ENCODE results near the gene KCNQ5.

- TF ChIP-seq NBN (IDR thresholded peaks at IDR 0.05) (no peak), MXI1 (IDR thresholded peaks at IDR 0.05; ENCODE audit: low read depth, low read length) (no peak), CHD1 (IDR thresholded peaks at IDR 0.05; ENCODE audit: low read depth, low read length) (no peak), BACH1 (IDR thresholded peaks at IDR 0.05; ENCODE audit: borderline replicate concordance) (no peak), EZH2 (IDR thresholded peaks at IDR 0.05; ENCODE audit: borderline replicate concordance, control insufficient read depth, low read depth, low read length) (no peak), CTCF (IDR thresholded peaks at IDR 0.05 in 2 of 3, conservative IDR thresholded peaks at IDR 0.05 in 1 of 3; ENCODE audit: control insufficient read depth in 2 of 3, extremely low read depth in 1 of 3, insufficient read depth in 1 of 3, low read depth in 3 of 3, low read length in 3 of 3) (no peak), GABPA (IDR thresholded peaks at IDR 0.05; ENCODE audit: low read depth) (no peak), POLR2A (IDR thresholded peaks at IDR 0.05; ENCODE audit: low read depth, low read length) (no peak), NRF1 (conservative IDR thresholded peaks at IDR 0.05; ENCODE audit: low read depth, low read length) (no peak), EP300 (IDR thresholded peaks at IDR 0.05; ENCODE audit: borderline replicate concordance in 1 of 2, control insufficient read depth in 1 of 2, low read depth in 2 of 2, low read length in 2 of 2) (no peak), CBX3 (IDR thresholded peaks at IDR 0.05; ENCODE audit: borderline replicate concordance, low read depth) (no peak), EGR1 (IDR thresholded peaks at IDR 0.05; ENCODE audit: borderline replicate concordance in 1 of 2, low read depth in 2 of 2, low read length in 2 of 2) (no peak), ZBTB33 (IDR thresholded peaks at IDR 0.05) (no peak)
Measured at GRCh38 chr6:72856801-72857200, 234.9 kb downstream of the KCNQ5 start.

Measured in GM12878 (cell line).